HCT116 (cell line): Measurements from ENCODE around the gene CFAP44. TPM values are rescaled to one million over a fixed set of nuclear protein-coding genes. Genes with fewer than 3 reads are reported as not detected.

Experiments used
- ATAC-seq: fragments of 200-7000 bp; cut with Tn5 transposase; 2 replicates; pipeline ENCODE4 v1.9.1; 2020; ENCODE audit warnings: mild to moderate bottlenecking, moderate library complexity
- BruUV-seq: library from RNA; stranded (reverse); fragments of 400-500 nt; replicated peaks from 2 replicates; lab custom pipeline; 2021; lab: Mats Ljungman, UMichigan
- CTCF ChIA-PET: fragments of 300-600 bp; sonication (Branson Sonifier 250); formaldehyde crosslinking; loops from one replicate; lab custom pipeline; 2021; ENCODE audit warnings: antibody characterized with exemption; lab: Charles Lee
- POLR2A ChIA-PET: fragments of 300-600, 350-600 bp; sonication (Branson Sonifier 250); formaldehyde crosslinking; loops from one replicate; lab custom pipeline; 2021; ENCODE audit warnings: antibody characterized with exemption; lab: Charles Lee
- RAD21 ChIA-PET, 2 experiments: fragments of 300-600 bp; sonication (Branson Sonifier 250); formaldehyde crosslinking; loops; one replicate each; lab custom pipeline; 2023; ENCODE audit warnings: low total read pairs in 2 of 2; ENCODE audit not compliant: uncharacterized antibody in 2 of 2, unreplicated experiment in 2 of 2, low non-redundant PET in 1 of 2; lab: Charles Lee
- DNase-seq: peaks from one replicate; pipeline ENCODE4 v3.0.0-alpha.2; 2010; ENCODE audit warnings: low read depth, low spot score
- H2AFZ ChIP-seq: fragments of 200-600 bp; shearing (Covaris generic), sonication (generic); 2 replicates; pipeline ENCODE4 v1.6.1; 2017; ENCODE audit warnings: low read depth, mixed run types, mixed read lengths, antibody characterized with exemption, low read length; ENCODE audit not compliant: poor library complexity, severe bottlenecking
- H3K27ac ChIP-seq: 2 replicates; pipeline ENCODE4 v1.5.1; 2012; ENCODE audit warnings: low read depth, low read length
- H3K27me3 ChIP-seq: fragments of 200-600 bp; sonication (generic); 2 replicates; pipeline ENCODE4 v1.6.1; 2016; ENCODE audit warnings: mixed run types, low read length, mixed read lengths; ENCODE audit not compliant: insufficient read depth
- H3K36me3 ChIP-seq, 2 experiments: fragments of 200-500 bp in 1 of 2; fragments of 200-600 bp in 1 of 2; sonication (Bioruptor generic) in 1 of 2; sonication (generic) in 1 of 2; 2 replicates each; pipeline versions ENCODE4 v1.5.1 to v1.6.1; 2014 to 2016; ENCODE audit warnings: low read length in 2 of 2, inconsistent platforms in 1 of 2, mixed read lengths in 1 of 2, mixed run types in 1 of 2; ENCODE audit not compliant: insufficient read depth in 2 of 2, control insufficient read depth in 1 of 2
- H3K4me1 ChIP-seq, 2 experiments: fragments of 200-600 bp in 1 of 2; sonication (generic) in 1 of 2; 2 replicates each; pipeline versions ENCODE4 v1.5.1 to v1.6.1; 2012 to 2017; ENCODE audit warnings: low read length in 2 of 2, inconsistent platforms in 1 of 2, mild to moderate bottlenecking in 1 of 2, mixed read lengths in 1 of 2, mixed run types in 1 of 2, moderate library complexity in 1 of 2; ENCODE audit not compliant: insufficient read depth in 2 of 2, control insufficient read depth in 1 of 2
- H3K4me2 ChIP-seq: fragments of 200-600 bp; sonication (generic); 2 replicates; pipeline ENCODE4 v1.6.1; 2017; ENCODE audit warnings: mixed run types, low read length, mixed read lengths
- H3K4me3 ChIP-seq, 2 experiments: fragments of 200-600 bp in 1 of 2; sonication (generic) in 1 of 2; replicated peaks in 1 of 2; 2 replicates each; pipeline ENCODE4 v1.5.1; 2011 to 2016; ENCODE audit warnings: low read length in 2 of 2, control low read depth in 1 of 2, low read depth in 1 of 2, mild to moderate bottlenecking in 1 of 2, mixed read lengths in 1 of 2, mixed run types in 1 of 2
- H3K79me2 ChIP-seq: fragments of 200-600 bp; sonication (generic); 2 replicates; pipeline ENCODE4 v1.6.1; 2017; ENCODE audit warnings: mild to moderate bottlenecking, mixed run types, low read length, moderate library complexity, mixed read lengths; ENCODE audit not compliant: insufficient read depth
- H3K9ac ChIP-seq: fragments of 200-600 bp; sonication (generic); 2 replicates; pipeline ENCODE4 v1.6.1; 2016; ENCODE audit warnings: low read length, mixed read lengths
- H3K9me2 ChIP-seq: fragments of 200-600 bp; sonication (generic), shearing (Covaris generic); 2 replicates; pipeline ENCODE4 v1.6.1; 2017; ENCODE audit warnings: mixed run types, mild to moderate bottlenecking, moderate library complexity; ENCODE audit not compliant: insufficient read depth
- H3K9me3 ChIP-seq, 2 experiments: fragments of 200-500 bp in 1 of 2; fragments of 200-600 bp in 1 of 2; sonication (Bioruptor generic) in 1 of 2; sonication (generic) in 1 of 2; 2 replicates each; pipeline ENCODE4 v1.6.1; 2014 to 2017; ENCODE audit warnings: low read length in 2 of 2, mixed read lengths in 2 of 2, inconsistent platforms in 1 of 2, low read depth in 1 of 2, mild to moderate bottlenecking in 1 of 2, mixed run types in 1 of 2, moderate library complexity in 1 of 2; ENCODE audit not compliant: control insufficient read depth in 1 of 2, insufficient read depth in 1 of 2
- H4K20me1 ChIP-seq: fragments of 200-600 bp; sonication (generic), shearing (Covaris generic); 2 replicates; pipeline ENCODE4 v1.6.1; 2017; ENCODE audit warnings: mixed run types, mild to moderate bottlenecking, moderate library complexity; ENCODE audit not compliant: insufficient read depth
- CBX3 ChIP-seq: IDR thresholded peaks from 2 replicates; pipeline ENCODE4 v1.6.1; 2012; ENCODE audit warnings: low read depth
- CEBPB ChIP-seq: IDR thresholded peaks from 2 replicates; pipeline ENCODE4 v1.6.1; 2012; ENCODE audit warnings: low read depth
- EGR1 ChIP-seq: IDR thresholded peaks from 2 replicates; pipeline ENCODE4 v1.6.1; 2012; ENCODE audit warnings: low read depth
- ELF1 ChIP-seq: IDR thresholded peaks from 2 replicates; pipeline ENCODE4 v1.6.1; 2012; ENCODE audit warnings: low read depth, borderline replicate concordance
- EZH2 ChIP-seq: fragments of 200-600 bp; sonication (generic); IDR thresholded peaks from 2 replicates; pipeline ENCODE4 v1.6.1; 2017; ENCODE audit warnings: antibody characterized with exemption, mixed run types
- EZH2phosphoT487 ChIP-seq: fragments of 200-600 bp; IDR thresholded peaks from 2 replicates; pipeline ENCODE4 v1.6.1; 2018; ENCODE audit warnings: antibody characterized with exemption, borderline replicate concordance
- FOSL1 ChIP-seq: IDR thresholded peaks from 2 replicates; pipeline ENCODE4 v1.6.1; 2012; ENCODE audit warnings: low read depth
- JUND ChIP-seq: IDR thresholded peaks from 2 replicates; pipeline ENCODE4 v1.6.1; 2012
- POLR2A ChIP-seq: IDR thresholded peaks from 2 replicates; pipeline ENCODE4 v1.7.0; 2011; ENCODE audit warnings: borderline replicate concordance; ENCODE audit not compliant: insufficient read depth, insufficient read length; ENCODE audit errors: extremely low read depth
- POLR2AphosphoS5 ChIP-seq: IDR thresholded peaks from 2 replicates; pipeline ENCODE4 v1.6.1; 2011; ENCODE audit warnings: mild to moderate bottlenecking, low read depth, low read length, moderate library complexity
- RAD21 ChIP-seq: IDR thresholded peaks from 2 replicates; pipeline ENCODE4 v1.6.1; 2012; ENCODE audit warnings: low read depth, mild to moderate bottlenecking
- SP1 ChIP-seq: IDR thresholded peaks from 2 replicates; pipeline ENCODE4 v1.6.1; 2012; ENCODE audit warnings: low read depth
- SRF ChIP-seq: IDR thresholded peaks from 2 replicates; pipeline ENCODE4 v1.6.1; 2012; ENCODE audit warnings: low read depth
- YY1 ChIP-seq: IDR thresholded peaks from 2 replicates; pipeline ENCODE4 v1.6.1; 2011; ENCODE audit warnings: low read length, low read depth, moderate library complexity, mild to moderate bottlenecking; ENCODE audit not compliant: insufficient replicate concordance; ENCODE audit errors: extremely low read depth
- ZFX ChIP-seq: fragments of 450-650 bp; IDR thresholded peaks from 2 replicates; pipeline ENCODE4 v1.6.1; 2017
- intact Hi-C: fragments of 100-400 bp; cut with micrococcal nuclease; formaldehyde crosslinking; loops from 2 replicates; pipeline ENCODE4 v1.10.0; 2022
- total RNA-seq: library from RNA; stranded (reverse); gene quantifications from one replicate; pipeline ENCODE4 v1.2.1, GENCODE V29; 2021; ENCODE audit not compliant: unreplicated experiment
- TF ChIP-seq, protein P1 (sequence below), 3 experiments: fragments of 200-600 bp in 1 of 3; sonication (generic) in 1 of 3; IDR thresholded peaks in 2 of 3; conservative IDR thresholded peaks in 1 of 3; 2 replicates each; pipeline ENCODE4 v1.5.1; 2012 to 2017; ENCODE audit warnings: low read depth in 2 of 3, low read length in 2 of 3, antibody characterized with exemption in 1 of 3, borderline replicate concordance in 1 of 3, control low read depth in 1 of 3, mild to moderate bottlenecking in 1 of 3, mixed read lengths in 1 of 3, mixed run types in 1 of 3, moderate library complexity in 1 of 3; ENCODE audit not compliant: insufficient read depth in 1 of 3
- TF ChIP-seq, protein P2 (sequence below): IDR thresholded peaks from 2 replicates; pipeline ENCODE4 v1.6.1; 2012; ENCODE audit warnings: low read depth
- TF ChIP-seq, protein P3 (sequence below): IDR thresholded peaks from 2 replicates; pipeline ENCODE4 v1.6.1; 2012
- TF ChIP-seq, protein P4 (sequence below): IDR thresholded peaks from 2 replicates; pipeline ENCODE4 v1.6.1; 2012

The CFAP44 gene
- total RNA-seq, 1 experiment from 2014 or later, result 5.4 TPM

DNA sequence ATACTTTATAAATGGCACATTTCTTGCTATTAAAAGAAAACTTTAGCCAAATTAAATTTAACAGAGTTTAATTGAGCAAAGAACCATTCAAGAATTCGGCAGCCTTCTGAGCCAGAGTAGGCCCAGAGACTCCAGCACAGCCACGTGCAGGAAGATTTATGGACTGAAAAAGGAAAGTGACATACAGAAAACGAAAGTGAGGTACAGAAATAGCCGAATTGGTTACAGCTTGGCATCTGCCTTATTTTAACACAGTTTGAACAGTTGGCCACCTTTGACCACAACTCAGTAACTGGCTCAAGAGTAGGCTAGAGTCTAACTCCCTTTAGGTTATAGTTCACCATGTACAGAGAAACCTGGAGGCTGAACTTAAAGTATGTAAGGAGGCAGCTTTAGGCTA lies 17.6 kb downstream of the CFAP44 start:
- Histone ChIP-seq H3K4me3 (no peak overlapping the region), H3K4me1 (peaks cover 0 to 5% of the 10 kb centered on the region in 2 experiments; a peak in 2 of 4 replicates), H3K36me3 (peaks cover 3 to 16% of the 10 kb centered on the region in 2 experiments; a peak in 2 of 4 replicates), H2AFZ (no peak overlapping the region), H3K9me2 (no peaks in the 10 kb centered on the region), H3K9me3 (no peaks in the 10 kb centered on the region), H4K20me1 (no peaks in the 10 kb centered on the region), H3K79me2 (no peaks in the 10 kb centered on the region), H3K4me2 (no peak overlapping the region), H3K27me3 (no peaks in the 10 kb centered on the region), H3K27ac (no peak overlapping the region), H3K9ac (no peak overlapping the region)
- intact Hi-C loops, result no loop called here
- CTCF ChIA-PET, result no interaction called here
- BruUV-seq, result no TSS peak
- DNase-seq (no peak), ATAC-seq (no peak)
- no peak for TF ChIP-seq POLR2A
- TF ChIP-seq EZH2phosphoT487, result no peak
- TF ChIP-seq, protein P1, sequence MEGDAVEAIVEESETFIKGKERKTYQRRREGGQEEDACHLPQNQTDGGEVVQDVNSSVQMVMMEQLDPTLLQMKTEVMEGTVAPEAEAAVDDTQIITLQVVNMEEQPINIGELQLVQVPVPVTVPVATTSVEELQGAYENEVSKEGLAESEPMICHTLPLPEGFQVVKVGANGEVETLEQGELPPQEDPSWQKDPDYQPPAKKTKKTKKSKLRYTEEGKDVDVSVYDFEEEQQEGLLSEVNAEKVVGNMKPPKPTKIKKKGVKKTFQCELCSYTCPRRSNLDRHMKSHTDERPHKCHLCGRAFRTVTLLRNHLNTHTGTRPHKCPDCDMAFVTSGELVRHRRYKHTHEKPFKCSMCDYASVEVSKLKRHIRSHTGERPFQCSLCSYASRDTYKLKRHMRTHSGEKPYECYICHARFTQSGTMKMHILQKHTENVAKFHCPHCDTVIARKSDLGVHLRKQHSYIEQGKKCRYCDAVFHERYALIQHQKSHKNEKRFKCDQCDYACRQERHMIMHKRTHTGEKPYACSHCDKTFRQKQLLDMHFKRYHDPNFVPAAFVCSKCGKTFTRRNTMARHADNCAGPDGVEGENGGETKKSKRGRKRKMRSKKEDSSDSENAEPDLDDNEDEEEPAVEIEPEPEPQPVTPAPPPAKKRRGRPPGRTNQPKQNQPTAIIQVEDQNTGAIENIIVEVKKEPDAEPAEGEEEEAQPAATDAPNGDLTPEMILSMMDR (IDR thresholded peaks at IDR 0.05 in 2 of 3, conservative IDR thresholded peaks at IDR 0.05 in 1 of 3; ENCODE audit: borderline replicate concordance in 1 of 3, insufficient read depth in 1 of 3, low read depth in 2 of 3, low read length in 2 of 3), result no peak
- no peak for TF ChIP-seq SP1
- TF ChIP-seq, protein P2, sequence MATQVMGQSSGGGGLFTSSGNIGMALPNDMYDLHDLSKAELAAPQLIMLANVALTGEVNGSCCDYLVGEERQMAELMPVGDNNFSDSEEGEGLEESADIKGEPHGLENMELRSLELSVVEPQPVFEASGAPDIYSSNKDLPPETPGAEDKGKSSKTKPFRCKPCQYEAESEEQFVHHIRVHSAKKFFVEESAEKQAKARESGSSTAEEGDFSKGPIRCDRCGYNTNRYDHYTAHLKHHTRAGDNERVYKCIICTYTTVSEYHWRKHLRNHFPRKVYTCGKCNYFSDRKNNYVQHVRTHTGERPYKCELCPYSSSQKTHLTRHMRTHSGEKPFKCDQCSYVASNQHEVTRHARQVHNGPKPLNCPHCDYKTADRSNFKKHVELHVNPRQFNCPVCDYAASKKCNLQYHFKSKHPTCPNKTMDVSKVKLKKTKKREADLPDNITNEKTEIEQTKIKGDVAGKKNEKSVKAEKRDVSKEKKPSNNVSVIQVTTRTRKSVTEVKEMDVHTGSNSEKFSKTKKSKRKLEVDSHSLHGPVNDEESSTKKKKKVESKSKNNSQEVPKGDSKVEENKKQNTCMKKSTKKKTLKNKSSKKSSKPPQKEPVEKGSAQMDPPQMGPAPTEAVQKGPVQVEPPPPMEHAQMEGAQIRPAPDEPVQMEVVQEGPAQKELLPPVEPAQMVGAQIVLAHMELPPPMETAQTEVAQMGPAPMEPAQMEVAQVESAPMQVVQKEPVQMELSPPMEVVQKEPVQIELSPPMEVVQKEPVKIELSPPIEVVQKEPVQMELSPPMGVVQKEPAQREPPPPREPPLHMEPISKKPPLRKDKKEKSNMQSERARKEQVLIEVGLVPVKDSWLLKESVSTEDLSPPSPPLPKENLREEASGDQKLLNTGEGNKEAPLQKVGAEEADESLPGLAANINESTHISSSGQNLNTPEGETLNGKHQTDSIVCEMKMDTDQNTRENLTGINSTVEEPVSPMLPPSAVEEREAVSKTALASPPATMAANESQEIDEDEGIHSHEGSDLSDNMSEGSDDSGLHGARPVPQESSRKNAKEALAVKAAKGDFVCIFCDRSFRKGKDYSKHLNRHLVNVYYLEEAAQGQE, result no peak
- TF ChIP-seq CEBPB, result no peak
- TF ChIP-seq RAD21, result no peak
- no peak for TF ChIP-seq ELF1
- TF ChIP-seq, protein P3, sequence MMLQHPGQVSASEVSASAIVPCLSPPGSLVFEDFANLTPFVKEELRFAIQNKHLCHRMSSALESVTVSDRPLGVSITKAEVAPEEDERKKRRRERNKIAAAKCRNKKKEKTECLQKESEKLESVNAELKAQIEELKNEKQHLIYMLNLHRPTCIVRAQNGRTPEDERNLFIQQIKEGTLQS, result no peak
- TF ChIP-seq YY1, result no peak
- TF ChIP-seq JUND, result no peak
- TF ChIP-seq EZH2, result no peak
- TF ChIP-seq ZFX, result no peak
- TF ChIP-seq EGR1, result no peak
- TF ChIP-seq SRF, result no peak
- no peak for TF ChIP-seq FOSL1
- TF ChIP-seq CBX3, result no peak
- TF ChIP-seq POLR2AphosphoS5, result no peak
- TF ChIP-seq, protein P4, sequence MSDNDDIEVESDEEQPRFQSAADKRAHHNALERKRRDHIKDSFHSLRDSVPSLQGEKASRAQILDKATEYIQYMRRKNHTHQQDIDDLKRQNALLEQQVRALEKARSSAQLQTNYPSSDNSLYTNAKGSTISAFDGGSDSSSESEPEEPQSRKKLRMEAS, result no peak
- RAD21 ChIA-PET, result no interaction called here
- POLR2A ChIA-PET, result no interaction called here
